Gastroesophageal sphincter (tissue), 3 donors: ENCODE measurements around the gene FHIT.

ENCODE experiments used
- CTCF ChIP-seq, 4 experiments: fragments of 200-600 bp in 2 of 4; fragments of 450-650 bp in 2 of 4; sonication (generic) in 1 of 4; IDR thresholded peaks; one replicate each; pipeline ENCODE4 v1.5.1; 2017 to 2019; ENCODE audit warnings: antibody characterized with exemption in 4 of 4, mild to moderate bottlenecking in 2 of 4, moderate library complexity in 2 of 4
- EP300 ChIP-seq: sonication (generic); formaldehyde crosslinking; IDR thresholded peaks from one replicate; pipeline ENCODE4 v1.6.1; 2017; ENCODE audit warnings: antibody characterized with exemption, mild to moderate bottlenecking
- POLR2A ChIP-seq, 2 donors: fragments of 450-650 bp; IDR thresholded peaks; one replicate each; pipeline ENCODE4 v1.6.1; 2017; ENCODE audit warnings: antibody characterized with exemption in 2 of 2, mild to moderate bottlenecking in 2 of 2, moderate library complexity in 1 of 2
- POLR2AphosphoS5 ChIP-seq: sonication (generic); formaldehyde crosslinking; IDR thresholded peaks from one replicate; pipeline ENCODE4 v1.6.1; 2017; ENCODE audit warnings: antibody characterized with exemption

- TF ChIP-seq CTCF (IDR thresholded peaks at IDR 0.05): no peak
- TF ChIP-seq EP300: no peak
- TF ChIP-seq POLR2AphosphoS5: no peak
- no peak for TF ChIP-seq POLR2A (IDR thresholded peaks at IDR 0.05)
Observed at GRCh38 chr3:60844256-60844655, 407.0 kb downstream of the FHIT start.
